HG02885 (cell line): ENCODE results near the gene ECI1.
"Not testable (repeated sequence)": the region's sequence is repeated elsewhere in the genome, so short reads cannot be mapped to it uniquely, and the experiment has no call there.

Experiments
- ATAC-seq: cut with Tn5 transposase; IDR thresholded peaks from one replicate; pipeline ENCODE4 v1.9.1; 2021; ENCODE audit warnings: mild to moderate bottlenecking; ENCODE audit not compliant: unreplicated experiment, poor library complexity

ECI1 gene

GRCh38 chr16:2280981-2281542, 29.7 kb upstream of the ECI1 start:
- no peak for ATAC-seq

GRCh38 chr16:2280461-2280860, 29.1 kb upstream of the ECI1 start:
- no peak for ATAC-seq

GRCh38 chr16:2278956-2279800, 27.8 kb upstream of the ECI1 start:
- no peak for ATAC-seq

GRCh38 chr16:2278272-2278608, 26.9 kb upstream of the ECI1 start:
- no peak for ATAC-seq

GRCh38 chr16:2277466-2278271, 26.3 kb upstream of the ECI1 start:
- no peak for ATAC-seq

- ATAC-seq, result no peak
Measured at GRCh38 chr16:2276368-2277195, 25.2 kb upstream of the ECI1 start.

GRCh38 chr16:2275476-2276367, 24.3 kb upstream of the ECI1 start:
- no peak for ATAC-seq

- no peak for ATAC-seq
Measured at GRCh38 chr16:2273931-2274330, 22.5 kb upstream of the ECI1 start.

- ATAC-seq, result no peak
Measured at GRCh38 chr16:2273484-2273883, 22.1 kb upstream of the ECI1 start.

- ATAC-seq, result no peak
Measured at GRCh38 chr16:2271848-2272461, 20.6 kb upstream of the ECI1 start.

- ATAC-seq, result no peak
Measured at GRCh38 chr16:2270588-2271470, 19.4 kb upstream of the ECI1 start.

GRCh38 chr16:2270070-2270462, 18.7 kb upstream of the ECI1 start:
- ATAC-seq, result no peak

- peak; percentile 81 for ATAC-seq
Measured at GRCh38 chr16:2267913-2268666, 16.7 kb upstream of the ECI1 start, which contains the start of gene RNPS1. Gene RNPS1 (minus strand): TSS chr16:2268126. CDS start chr16:2264643, 3,483 bp downstream.

GRCh38 chr16:2267505-2267912, 16.1 kb upstream of the ECI1 start:
- ATAC-seq, result peak; percentile 61

- ATAC-seq, result not testable (repeated sequence)
Measured at GRCh38 chr16:2266887-2267286, 15.5 kb upstream of the ECI1 start.

- ATAC-seq, result not testable (repeated sequence)
Measured at GRCh38 chr16:2263026-2263425, 11.6 kb upstream of the ECI1 start.

- ATAC-seq, result no peak
Measured at GRCh38 chr16:2260250-2260649, 8.9 kb upstream of the ECI1 start.
